Neuronal stem cell (in vitro differentiated cells): Measurements from ENCODE around the gene ZNF766. TPM values are rescaled to one million over a fixed set of nuclear protein-coding genes. Genes with fewer than 3 reads are reported as not detected.

Experiments used
- DNase-seq: peaks from one replicate; pipeline ENCODE4 v3.0.0-alpha.2; 2013; ENCODE audit warnings: low spot score
- H2AFZ ChIP-seq: one replicate; pipeline ENCODE4 v1.6.1; 2013; ENCODE audit warnings: mild to moderate bottlenecking, low read length, inconsistent platforms
- H2AK5ac ChIP-seq: 2 replicates; pipeline ENCODE4 v1.6.1; 2013; ENCODE audit warnings: low read depth, mild to moderate bottlenecking, inconsistent platforms, low read length, moderate library complexity, mixed read lengths
- H2BK120ac ChIP-seq: 2 replicates; pipeline ENCODE4 v1.6.1; 2013; ENCODE audit warnings: low read depth, mild to moderate bottlenecking, inconsistent platforms, low read length, moderate library complexity, mixed read lengths
- H2BK12ac ChIP-seq: one replicate; pipeline ENCODE4 v1.6.1; 2013; ENCODE audit warnings: low read length, inconsistent platforms
- H2BK15ac ChIP-seq: 2 replicates; pipeline ENCODE4 v1.6.1; 2013; ENCODE audit warnings: mild to moderate bottlenecking, low read length, inconsistent platforms, mixed read lengths
- H2BK5ac ChIP-seq: one replicate; pipeline ENCODE4 v1.6.1; 2013; ENCODE audit warnings: inconsistent platforms, mild to moderate bottlenecking, low read length, moderate library complexity
- H3K14ac ChIP-seq: one replicate; pipeline ENCODE4 v1.6.1; 2013; ENCODE audit warnings: low read length, inconsistent platforms
- H3K18ac ChIP-seq: 2 replicates; pipeline ENCODE4 v1.6.1; 2013; ENCODE audit warnings: low read length, inconsistent platforms
- H3K23ac ChIP-seq: 2 replicates; pipeline ENCODE4 v1.6.1; 2013; ENCODE audit warnings: low read depth, mild to moderate bottlenecking, mixed read lengths, low read length, inconsistent platforms; ENCODE audit not compliant: poor library complexity
- H3K27ac ChIP-seq: replicated peaks from 3 replicates; pipeline ENCODE4 v1.5.1; 2013; ENCODE audit warnings: low read length, inconsistent platforms
- H3K27me3 ChIP-seq, 3 experiments: 2 replicates each; pipeline ENCODE4 v1.6.1; 2013; ENCODE audit warnings: low read length in 3 of 3, mild to moderate bottlenecking in 2 of 3, inconsistent platforms in 1 of 3, low read depth in 1 of 3, mixed read lengths in 1 of 3, moderate library complexity in 1 of 3; ENCODE audit not compliant: control insufficient read depth in 3 of 3, insufficient read depth in 3 of 3
- H3K36me3 ChIP-seq, 2 donors: replicated peaks in 1 of 2; 2 replicates each; pipeline ENCODE4 v1.6.1; 2013; ENCODE audit warnings: low read length in 2 of 2; ENCODE audit not compliant: control insufficient read depth in 2 of 2, insufficient read depth in 2 of 2
- H3K4ac ChIP-seq: 2 replicates; pipeline ENCODE4 v1.6.1; 2013; ENCODE audit warnings: inconsistent platforms, mild to moderate bottlenecking, low read length, moderate library complexity
- H3K4me1 ChIP-seq, 2 donors: 1 replicate in 1 of 2; 2 replicates in 1 of 2; pipeline ENCODE4 v1.6.1; 2013; ENCODE audit warnings: low read length in 2 of 2, low read depth in 1 of 2; ENCODE audit not compliant: control insufficient read depth in 2 of 2, insufficient read depth in 1 of 2
- H3K4me2 ChIP-seq: one replicate; pipeline ENCODE4 v1.6.1; 2013; ENCODE audit warnings: mild to moderate bottlenecking, low read length, inconsistent platforms; ENCODE audit not compliant: insufficient read depth, poor library complexity, severe bottlenecking
- H3K4me3 ChIP-seq, 2 donors: 2 replicates each; pipeline ENCODE4 v1.5.1; 2013; ENCODE audit warnings: low read length in 2 of 2, mild to moderate bottlenecking in 2 of 2, inconsistent platforms in 1 of 2, moderate library complexity in 1 of 2
- H3K79me1 ChIP-seq: one replicate; pipeline ENCODE4 v1.6.1; 2013; ENCODE audit warnings: low read depth, mild to moderate bottlenecking, inconsistent platforms, low read length, moderate library complexity
- H3K9ac ChIP-seq: one replicate; pipeline ENCODE4 v1.6.1; 2013; ENCODE audit warnings: mild to moderate bottlenecking, low read depth, low read length, inconsistent platforms; ENCODE audit not compliant: poor library complexity
- H3K9me3 ChIP-seq, 2 donors: replicated peaks in 1 of 2; 2 replicates each; pipeline versions ENCODE3 to v1.6.1; 2013; ENCODE audit warnings: low read length in 2 of 2, mild to moderate bottlenecking in 2 of 2, inconsistent platforms in 1 of 2, low read depth in 1 of 2, mixed read lengths in 1 of 2, moderate library complexity in 1 of 2; ENCODE audit not compliant: control insufficient read depth in 2 of 2, insufficient read depth in 1 of 2
- H4K8ac ChIP-seq: one replicate; pipeline ENCODE4 v1.6.1; 2013; ENCODE audit warnings: low read depth, mild to moderate bottlenecking, inconsistent platforms, low read length, moderate library complexity
- H4K91ac ChIP-seq: one replicate; pipeline ENCODE4 v1.6.1; 2013; ENCODE audit warnings: low read length, low read depth, mild to moderate bottlenecking, inconsistent platforms; ENCODE audit not compliant: poor library complexity
- WGBS, 2 donors: extraction: QIAGEN DNeasy Blood & Tissue Kit; methylation state at CpG; one replicate each; pipeline ENCODE4 v1.1.7; 2013; ENCODE audit warnings: missing lambda C conversion rate in 2 of 2, mixed read lengths in 1 of 2; ENCODE audit not compliant: insufficient read length in 2 of 2, insufficient replicate concordance in 1 of 2; ENCODE audit errors: extremely low coverage in 2 of 2; 5-methylcytosine and 5-hydroxymethylcytosine counted together
- small RNA-seq: library from polyadenylated mRNA; stranded (forward); fragments of <200 nt; extraction: miRNeasy Mini kit (QIAGEN cat#:217004); gene quantifications from one replicate; pipeline ENCODE3, GENCODE V24; 2013; ENCODE audit not compliant: insufficient read depth

ZNF766 gene

DNA sequence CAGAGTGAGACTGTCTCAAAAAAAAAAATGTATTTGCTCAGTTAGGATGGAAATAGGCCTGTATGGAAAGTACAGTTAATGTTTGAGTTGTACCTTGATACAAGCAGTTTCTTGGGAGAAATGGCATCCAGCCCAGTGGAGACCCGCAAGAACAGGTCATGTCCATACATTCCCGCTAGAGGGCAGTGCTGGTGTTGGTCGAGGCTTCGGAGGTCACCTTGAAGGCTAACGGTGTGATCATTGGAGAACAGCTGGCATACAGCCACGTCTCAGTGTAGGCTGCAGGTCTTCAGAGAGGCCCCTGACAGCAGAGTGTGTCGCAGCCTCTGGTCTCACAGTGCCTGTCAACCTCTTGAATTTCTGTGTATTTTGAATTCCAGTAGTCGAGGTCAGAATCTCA, 74.2 kb downstream of the ZNF766 start:
- DNase-seq = peak; percentile 59

DNA sequence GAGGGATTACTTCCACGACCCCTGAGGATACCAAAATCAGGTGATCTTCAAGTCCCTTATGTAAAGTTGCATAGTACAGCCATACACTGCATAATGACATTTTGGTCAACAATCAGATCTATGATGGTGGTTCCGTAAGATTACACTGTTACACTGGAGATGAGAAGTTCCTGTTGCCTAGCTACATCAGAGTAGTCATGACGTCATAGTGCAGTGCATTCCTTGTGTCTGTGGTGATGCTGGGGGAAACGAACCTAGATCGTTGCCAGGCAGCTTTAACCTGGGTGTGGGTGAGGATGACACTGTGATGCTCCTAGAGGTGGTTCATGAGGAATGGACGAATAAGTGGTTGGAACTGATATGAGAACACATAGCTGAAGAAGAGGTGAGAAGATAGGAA, 75.8 kb downstream of the ZNF766 start:
- DNase-seq = no peak
- Histone ChIP-seq H3K36me3 (peaks cover 18 to 70% of the 10 kb centered on the region in 2 donors), H2AK5ac (no peak overlapping the region), H3K4me3 (no peak overlapping the region), H3K27ac (no peak overlapping the region), H3K4ac (no peak overlapping the region), H3K4me2 (no peak overlapping the region), H3K9me3 (peaks cover 7 to 64% of the 10 kb centered on the region in 2 donors), H3K9ac (no peak overlapping the region), H2BK15ac (no peak overlapping the region), H4K8ac (no peak overlapping the region), H3K27me3 (no peaks in the 10 kb centered on the region), H3K18ac (no peak overlapping the region), H2BK12ac (no peak overlapping the region), H2BK5ac (no peak overlapping the region), H3K4me1 (no peaks in the 10 kb centered on the region), H2AFZ (no peak overlapping the region), H4K91ac (no peak overlapping the region), H2BK120ac (no peak overlapping the region), H3K14ac (no peak overlapping the region), H3K23ac (no peak overlapping the region), H3K79me1 (no peaks in the 10 kb centered on the region)
- no CpG with 5 or more reads among the region's 6 CpGs for WGBS, 2 donors

More for the DNA sequence above, 74.2 kb downstream of the ZNF766 start:
- Histone ChIP-seq H3K4me2 (no peak overlapping the region), H3K27ac (no peak overlapping the region), H4K8ac (no peak overlapping the region), H2BK12ac (no peak overlapping the region), H3K14ac (no peak overlapping the region), H3K27me3 (no peaks in the 10 kb centered on the region), H3K4me3 (no peak overlapping the region), H3K18ac (no peak overlapping the region), H3K9ac (no peak overlapping the region), H2AFZ (no peak overlapping the region), H4K91ac (no peak overlapping the region), H3K79me1 (no peaks in the 10 kb centered on the region), H2AK5ac (no peak overlapping the region), H2BK5ac (no peak overlapping the region), H2BK120ac (no peak overlapping the region), H3K9me3 (peaks cover 7 to 52% of the 10 kb centered on the region in 2 donors), H3K4me1 (no peaks in the 10 kb centered on the region), H3K4ac (no peak overlapping the region), H2BK15ac (no peak overlapping the region), H3K23ac (no peak overlapping the region), H3K36me3 (peaks cover 9 to 64% of the 10 kb centered on the region in 2 donors)
- no CpG with 5 or more reads among the region's 8 CpGs for WGBS, 2 donors

Small RNA genes within 50 kb of the gene (small RNA-seq; reads per million reads assigned to genes)
- 7.9 reads per million, percentile 45 among the genes with 10 or more reads in this experiment for gene MIR643
- gene MIR6801 = not detected
- not detected for gene RF00019
